ENCODE results near the gene FBXO42.
A peak's percentile ranks its signal among the peaks of the same experiment; 100 is the strongest.

The FBXO42 gene

DNA sequence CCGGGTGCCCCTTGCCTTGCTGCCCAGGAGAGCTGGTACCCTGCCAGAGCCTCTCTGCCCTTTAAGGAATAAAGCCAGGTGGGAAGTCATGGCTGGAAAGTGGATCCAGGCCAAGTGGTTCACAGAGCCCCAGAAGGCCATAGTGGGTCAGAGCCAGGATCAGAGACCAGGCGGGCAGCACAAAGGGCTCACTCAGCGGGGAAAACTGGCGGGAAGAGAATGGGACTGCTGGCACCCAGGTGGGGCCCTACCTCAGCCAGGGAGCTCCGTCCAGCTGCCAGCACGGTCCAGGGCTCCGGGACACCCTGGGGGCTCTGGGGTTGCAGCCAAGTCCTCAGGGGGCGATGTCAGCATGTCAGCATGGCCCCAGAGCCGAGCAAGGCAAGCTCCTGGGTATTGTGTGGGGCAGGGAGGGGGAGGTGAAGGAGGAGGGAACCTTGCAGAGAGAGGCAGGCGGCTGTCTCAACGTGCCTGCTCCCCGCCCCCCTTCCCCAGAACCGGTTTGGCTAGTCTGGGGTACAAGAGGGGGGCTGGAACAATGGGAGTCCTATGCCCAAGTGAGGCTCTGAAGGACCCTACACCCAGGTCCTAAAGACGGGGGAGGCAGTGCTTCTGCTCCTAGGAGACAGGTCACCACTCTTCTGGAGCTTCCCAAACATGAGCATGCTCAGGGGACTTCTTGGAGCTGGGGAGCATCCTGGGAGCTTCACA, 139.9 kb downstream of the FBXO42 start, which contains the start of gene ARHGEF19:
Gene ARHGEF19, minus strand, starts transcription at position 402 of the 711 bp plus-strand sequence. CDS start 3,598 bp downstream, outside the sequence.
- H3K4me3 ChIP-seq, result no peak within 1 kb of the TSS
- H3K36me3 ChIP-seq (ENCODE audit: insufficient read depth, low read length), result no peaks in the 10 kb centered on the region
- TF ChIP-seq POLR2AphosphoS5 (IDR thresholded peaks at IDR 0.05; ENCODE audit: borderline replicate concordance, low read depth, low read length), result no peak
- TF ChIP-seq EZH2 (IDR thresholded peaks at IDR 0.05), result no peak
- TF ChIP-seq FOXP2 (optimal IDR thresholded peaks at IDR 0.05; ENCODE audit: control extremely low read depth, extremely low read length, insufficient read depth), result no peak
- H3K9ac ChIP-seq (ENCODE audit: insufficient read length), result no peak within 1 kb of the TSS
- H3K27ac ChIP-seq, result no peak within 1 kb of the TSS
- H3K9me3 ChIP-seq (ENCODE audit: low read depth, low read length), result no peaks in the 10 kb centered on the region
- DNase-seq (ENCODE audit: low read depth, low spot score), result no peak

DNA sequence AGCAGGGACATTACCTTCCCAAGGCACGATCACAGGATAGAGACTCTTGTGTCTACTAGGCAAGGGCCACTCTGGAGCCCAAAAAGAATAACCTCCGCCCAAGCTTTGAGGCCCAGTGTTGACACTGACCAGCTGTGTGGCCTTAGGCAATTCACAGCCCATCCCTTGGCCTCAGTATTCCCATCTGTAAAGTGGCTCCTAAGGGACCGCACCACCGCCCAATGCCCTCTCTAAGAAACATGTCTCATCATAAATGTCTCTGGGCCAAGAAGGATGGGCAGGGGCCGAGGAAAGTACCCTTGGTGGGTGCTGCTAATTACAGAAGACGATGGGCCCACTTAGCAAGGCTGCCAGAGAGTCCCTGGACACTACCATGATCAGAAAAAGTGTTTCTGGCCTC, 140.5 kb downstream of the FBXO42 start:
- no peak overlapping the region for H3K9ac ChIP-seq (ENCODE audit: insufficient read length)
- no peak overlapping the region for H3K4me3 ChIP-seq
- H3K27ac ChIP-seq, result no peak overlapping the region
- no peaks in the 10 kb centered on the region for H3K36me3 ChIP-seq (ENCODE audit: insufficient read depth, low read length)
- DNase-seq (ENCODE audit: low read depth, low spot score), result no peak
- no peaks in the 10 kb centered on the region for H3K9me3 ChIP-seq (ENCODE audit: low read depth, low read length)
- TF ChIP-seq EZH2 (IDR thresholded peaks at IDR 0.05) (no peak), FOXP2 (optimal IDR thresholded peaks at IDR 0.05; ENCODE audit: control extremely low read depth, extremely low read length, insufficient read depth) (no peak), POLR2AphosphoS5 (IDR thresholded peaks at IDR 0.05; ENCODE audit: borderline replicate concordance, low read depth, low read length) (no peak)

DNA sequence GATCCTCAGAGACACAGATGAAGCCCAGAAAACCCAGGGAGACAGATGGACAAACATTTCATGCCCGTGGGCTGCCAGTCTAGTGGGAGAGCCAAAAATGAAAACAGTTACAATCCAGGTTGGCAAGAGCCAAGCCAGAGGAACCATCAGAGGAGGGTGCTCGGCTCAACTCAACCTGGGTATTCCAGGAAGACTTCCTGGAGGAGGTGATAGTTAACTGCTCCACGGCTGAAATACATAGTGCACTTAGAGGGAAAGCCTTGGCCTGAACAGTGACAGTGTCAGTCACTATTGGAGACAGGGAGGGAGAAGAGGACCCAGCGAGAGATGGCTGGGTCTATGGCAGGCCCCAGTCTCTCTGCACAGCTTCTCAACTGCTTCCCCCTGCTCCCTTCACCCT, 141.7 kb downstream of the FBXO42 start:
- H3K27ac ChIP-seq, result no peak overlapping the region
- no peaks in the 10 kb centered on the region for H3K36me3 ChIP-seq (ENCODE audit: insufficient read depth, low read length)
- no peak for DNase-seq (ENCODE audit: low read depth, low spot score)
- H3K9me3 ChIP-seq (ENCODE audit: low read depth, low read length), result no peaks in the 10 kb centered on the region
- TF ChIP-seq EZH2 (IDR thresholded peaks at IDR 0.05), result no peak
- no peak for TF ChIP-seq POLR2AphosphoS5 (IDR thresholded peaks at IDR 0.05; ENCODE audit: borderline replicate concordance, low read depth, low read length)
- no peak for TF ChIP-seq FOXP2 (optimal IDR thresholded peaks at IDR 0.05; ENCODE audit: control extremely low read depth, extremely low read length, insufficient read depth)
- H3K4me3 ChIP-seq, result no peak overlapping the region
- no peak overlapping the region for H3K9ac ChIP-seq (ENCODE audit: insufficient read length)

DNA sequence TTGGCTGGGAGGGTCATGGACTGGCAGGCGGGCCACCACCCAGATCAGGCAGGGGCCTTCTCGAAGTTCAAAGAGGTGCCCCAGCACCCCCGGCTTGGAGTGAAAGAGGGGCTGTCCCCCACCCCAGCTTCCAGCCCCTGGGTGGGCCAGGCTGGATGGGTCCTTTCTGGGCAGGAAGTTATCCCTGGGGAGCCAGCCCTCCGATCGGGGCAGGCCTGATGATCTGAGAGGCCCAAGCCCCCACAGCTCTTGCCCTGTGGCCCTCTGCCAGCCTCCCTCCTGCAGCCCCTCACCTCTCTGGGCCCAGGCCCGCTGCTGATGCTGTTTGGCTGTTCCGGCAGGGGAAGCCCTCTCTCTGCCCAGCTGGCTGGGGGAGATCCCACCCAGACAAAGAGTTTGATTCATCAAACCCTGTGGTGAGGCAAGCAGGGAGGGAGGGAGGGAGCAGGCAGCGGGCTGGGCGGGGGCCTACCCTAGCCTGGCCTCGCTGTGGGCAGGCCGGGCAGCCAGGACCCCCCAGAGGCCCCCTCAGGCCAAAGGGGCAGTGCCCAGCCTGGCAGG, 142.4 kb downstream of the FBXO42 start:
- Histone ChIP-seq H3K36me3 (ENCODE audit: insufficient read depth, low read length) (no peaks in the 10 kb centered on the region), H3K4me3 (no peak overlapping the region), H3K9ac (ENCODE audit: insufficient read length) (no peak overlapping the region), H3K27ac (no peak overlapping the region), H3K9me3 (ENCODE audit: low read depth, low read length) (no peaks in the 10 kb centered on the region)
- TF ChIP-seq EZH2 (IDR thresholded peaks at IDR 0.05) (no peak), FOXP2 (optimal IDR thresholded peaks at IDR 0.05; ENCODE audit: control extremely low read depth, extremely low read length, insufficient read depth) (no peak), POLR2AphosphoS5 (IDR thresholded peaks at IDR 0.05; ENCODE audit: borderline replicate concordance, low read depth, low read length) (no peak)
- DNase-seq (ENCODE audit: low read depth, low spot score), result no peak

DNA sequence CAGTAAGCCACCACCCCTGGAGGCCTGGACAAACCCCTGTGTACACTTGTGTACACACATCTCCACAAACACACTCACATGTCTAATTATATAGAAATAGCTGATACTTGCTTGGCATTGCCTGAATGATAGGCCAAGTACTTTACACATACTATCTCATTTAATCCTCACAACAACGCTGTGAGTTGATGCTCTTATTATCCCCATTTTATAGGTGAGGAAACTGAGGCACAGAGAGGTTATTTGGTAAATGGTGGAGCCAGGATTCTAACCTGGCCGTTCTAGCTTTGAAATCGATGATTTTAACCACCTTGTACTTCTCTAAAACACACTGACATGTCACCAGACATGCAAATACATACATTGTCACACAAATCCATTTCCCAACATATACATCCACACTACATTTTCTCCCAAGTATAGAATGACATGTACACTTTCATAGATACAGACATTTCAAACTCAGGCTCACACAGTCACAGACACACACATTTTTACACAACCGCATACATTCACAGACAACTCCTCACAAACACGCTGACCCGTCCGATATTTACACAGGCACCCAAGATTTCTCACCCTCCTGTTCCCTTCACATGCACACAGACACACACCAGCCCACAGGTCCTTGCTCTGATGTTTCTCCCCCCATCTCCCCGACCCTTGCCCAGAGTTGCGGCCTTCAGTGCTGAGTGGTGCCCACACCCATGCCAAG, 143.0 kb downstream of the FBXO42 start:
- no peaks in the 10 kb centered on the region for H3K9me3 ChIP-seq (ENCODE audit: low read depth, low read length)
- TF ChIP-seq EZH2 (IDR thresholded peaks at IDR 0.05), result no peak
- TF ChIP-seq POLR2AphosphoS5 (IDR thresholded peaks at IDR 0.05; ENCODE audit: borderline replicate concordance, low read depth, low read length), result no peak
- no peak for TF ChIP-seq FOXP2 (optimal IDR thresholded peaks at IDR 0.05; ENCODE audit: control extremely low read depth, extremely low read length, insufficient read depth)
- no peak overlapping the region for H3K9ac ChIP-seq (ENCODE audit: insufficient read length)
- no peaks in the 10 kb centered on the region for H3K36me3 ChIP-seq (ENCODE audit: insufficient read depth, low read length)
- no peak overlapping the region for H3K27ac ChIP-seq
- no peak overlapping the region for H3K4me3 ChIP-seq
- no peak for DNase-seq (ENCODE audit: low read depth, low spot score)

DNA sequence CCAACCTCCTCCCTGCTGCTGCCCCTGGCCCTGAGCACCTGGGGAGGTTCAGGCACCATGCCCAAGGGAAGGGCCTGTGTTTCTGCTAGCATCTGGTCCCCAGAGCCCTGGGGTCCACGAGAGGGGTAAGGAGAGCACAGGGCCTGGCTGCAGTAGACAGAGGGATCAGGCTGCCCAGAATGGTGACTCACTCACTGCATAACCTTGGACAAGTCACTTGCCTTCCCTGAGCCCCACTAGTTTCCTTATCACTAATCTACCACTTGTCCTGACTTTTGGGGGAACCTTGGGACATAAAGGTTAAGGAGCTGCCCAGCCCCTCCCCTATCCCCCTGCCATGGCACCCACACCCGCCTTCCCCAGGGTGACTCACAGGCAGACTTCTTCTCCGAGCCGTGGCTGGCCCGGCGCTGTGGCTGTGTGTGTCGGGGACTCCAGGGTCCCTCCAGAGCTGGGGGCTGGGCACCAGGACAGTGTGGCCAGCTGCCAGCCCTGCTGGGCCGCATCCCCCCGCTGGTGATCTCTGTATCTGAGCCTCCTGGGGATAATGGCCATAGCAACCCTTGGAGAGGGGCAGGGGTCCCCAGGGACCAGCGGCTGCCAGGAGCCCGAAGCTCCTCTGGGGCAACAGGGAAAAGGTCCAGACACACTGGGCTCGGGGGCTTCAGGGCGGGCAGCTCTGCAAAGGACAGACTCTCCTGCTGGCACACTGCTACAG, 143.9 kb downstream of the FBXO42 start:
- no peak for TF ChIP-seq EZH2 (IDR thresholded peaks at IDR 0.05)
- TF ChIP-seq POLR2AphosphoS5 (IDR thresholded peaks at IDR 0.05; ENCODE audit: borderline replicate concordance, low read depth, low read length), result no peak
- no peak for TF ChIP-seq FOXP2 (optimal IDR thresholded peaks at IDR 0.05; ENCODE audit: control extremely low read depth, extremely low read length, insufficient read depth)
- no peaks in the 10 kb centered on the region for H3K36me3 ChIP-seq (ENCODE audit: insufficient read depth, low read length)
- H3K4me3 ChIP-seq, result no peak overlapping the region
- H3K9ac ChIP-seq (ENCODE audit: insufficient read length), result no peak overlapping the region
- no peak overlapping the region for H3K27ac ChIP-seq
- no peaks in the 10 kb centered on the region for H3K9me3 ChIP-seq (ENCODE audit: low read depth, low read length)
- no peak for DNase-seq (ENCODE audit: low read depth, low spot score)

DNA sequence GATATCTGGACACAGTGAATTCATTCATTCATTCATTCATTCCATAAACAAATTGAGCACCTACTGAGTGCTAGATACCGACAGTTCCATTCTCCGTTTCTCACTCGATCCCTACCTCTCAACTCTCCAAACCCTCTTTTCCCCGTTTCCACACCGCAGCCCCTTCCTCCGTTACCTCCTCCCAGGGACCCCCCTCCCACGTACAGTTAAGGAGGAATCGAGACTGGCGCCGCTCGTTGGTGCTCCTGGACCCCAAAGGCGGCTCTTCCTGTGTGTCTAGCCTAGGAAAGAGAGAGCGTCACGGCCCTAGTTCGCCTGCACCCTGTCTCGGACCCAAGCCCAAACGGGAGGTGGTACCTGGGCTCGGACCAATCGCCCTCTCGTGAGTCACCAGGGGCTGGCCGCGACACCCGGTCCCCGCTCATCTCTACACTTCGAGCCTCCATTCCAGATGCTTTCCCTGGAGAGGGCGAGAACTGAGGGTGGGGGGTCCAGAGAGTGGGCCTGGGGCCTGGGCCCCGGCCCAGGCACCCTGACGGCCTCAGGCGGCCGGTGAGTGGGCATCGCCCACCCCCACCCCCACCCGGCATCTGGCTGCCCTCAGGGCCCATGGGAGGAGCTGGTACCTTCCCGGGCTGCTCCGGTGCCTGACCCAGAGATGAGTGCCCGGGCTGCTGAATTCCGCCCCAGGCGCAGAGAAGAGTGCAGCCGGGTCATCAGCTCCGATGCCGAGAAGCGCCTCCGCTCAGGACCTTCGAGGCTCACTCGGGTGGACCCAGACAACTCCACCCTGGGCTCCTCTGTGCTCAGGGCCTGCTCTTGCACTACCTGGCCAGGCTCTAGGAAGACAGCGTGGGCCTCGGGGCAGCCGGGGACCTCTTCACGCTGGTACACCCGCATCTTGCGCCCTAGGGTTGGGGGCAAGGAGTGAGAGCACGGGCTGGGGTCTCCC, 144.7 kb downstream of the FBXO42 start:
- no peak for DNase-seq (ENCODE audit: low read depth, low spot score)
- TF ChIP-seq EZH2 (IDR thresholded peaks at IDR 0.05), result no peak
- no peak for TF ChIP-seq FOXP2 (optimal IDR thresholded peaks at IDR 0.05; ENCODE audit: control extremely low read depth, extremely low read length, insufficient read depth)
- no peak for TF ChIP-seq POLR2AphosphoS5 (IDR thresholded peaks at IDR 0.05; ENCODE audit: borderline replicate concordance, low read depth, low read length)
- Histone ChIP-seq H3K36me3 (ENCODE audit: insufficient read depth, low read length) (no peaks in the 10 kb centered on the region), H3K4me3 (peak overlapping the region; percentile 90), H3K9ac (ENCODE audit: insufficient read length) (peak overlapping the region; percentile 77), H3K27ac (peak overlapping the region; percentile 91), H3K9me3 (ENCODE audit: low read depth, low read length) (no peaks in the 10 kb centered on the region)
